Embryonic facial prominence (tissue), 1 donor: ENCODE measurements around the gene ATP6V0E1.

Experiments used
- DNase-seq: peaks from one replicate; pipeline ENCODE4 v3.0.0-alpha.2; 2016; ENCODE audit errors: extremely low spot score

The ATP6V0E1 gene

GRCh38 chr5:172983542-172984243 is at the start of gene ATP6V0E1:
ATP6V0E1 (plus strand) TSS chr5:172983771; CDS start chr5:172983861, 90 bp downstream.
- DNase-seq: peak; percentile 77

- no peak for DNase-seq
Observed at GRCh38 chr5:172935096-172935495, 48.5 kb upstream of the ATP6V0E1 start.

- DNase-seq: no peak
Observed at GRCh38 chr5:172936401-172936800, 47.2 kb upstream of the ATP6V0E1 start.

GRCh38 chr5:172939071-172939470 is 44.5 kb upstream of the ATP6V0E1 start:
- DNase-seq: no peak

DNA sequence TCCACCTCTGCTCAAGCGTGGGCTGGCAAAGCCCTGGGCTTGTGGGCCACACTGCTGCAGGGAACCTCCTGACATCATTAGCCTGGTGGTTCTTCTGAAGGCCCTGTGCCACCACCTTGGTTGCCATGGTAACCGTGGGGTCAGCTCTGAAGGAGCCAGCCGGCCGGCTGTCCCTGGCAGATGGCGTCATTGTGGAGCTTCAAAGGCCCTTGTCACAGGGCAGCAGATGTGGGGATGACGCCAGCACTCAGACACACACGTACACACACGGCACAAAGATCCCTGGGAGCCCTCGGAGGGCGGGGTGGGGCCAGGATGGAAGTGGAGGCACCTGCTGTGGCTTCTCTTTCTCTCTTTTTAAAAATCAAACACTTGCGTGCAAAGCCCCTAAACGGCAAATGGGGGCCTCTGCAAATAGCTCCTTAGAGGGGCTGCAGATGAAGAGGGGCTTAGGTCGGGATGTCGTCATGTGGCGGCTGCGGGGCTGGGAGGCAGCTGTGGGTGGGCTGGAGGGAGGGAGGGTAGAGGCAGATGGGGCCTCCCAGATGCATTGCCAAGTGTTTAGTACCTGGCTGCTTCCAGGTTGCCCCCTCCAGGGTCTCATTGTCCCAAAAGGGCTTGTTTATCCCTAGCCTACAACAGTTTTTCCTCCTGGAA is 43.8 kb upstream of the ATP6V0E1 start:
- no peak for DNase-seq

DNA sequence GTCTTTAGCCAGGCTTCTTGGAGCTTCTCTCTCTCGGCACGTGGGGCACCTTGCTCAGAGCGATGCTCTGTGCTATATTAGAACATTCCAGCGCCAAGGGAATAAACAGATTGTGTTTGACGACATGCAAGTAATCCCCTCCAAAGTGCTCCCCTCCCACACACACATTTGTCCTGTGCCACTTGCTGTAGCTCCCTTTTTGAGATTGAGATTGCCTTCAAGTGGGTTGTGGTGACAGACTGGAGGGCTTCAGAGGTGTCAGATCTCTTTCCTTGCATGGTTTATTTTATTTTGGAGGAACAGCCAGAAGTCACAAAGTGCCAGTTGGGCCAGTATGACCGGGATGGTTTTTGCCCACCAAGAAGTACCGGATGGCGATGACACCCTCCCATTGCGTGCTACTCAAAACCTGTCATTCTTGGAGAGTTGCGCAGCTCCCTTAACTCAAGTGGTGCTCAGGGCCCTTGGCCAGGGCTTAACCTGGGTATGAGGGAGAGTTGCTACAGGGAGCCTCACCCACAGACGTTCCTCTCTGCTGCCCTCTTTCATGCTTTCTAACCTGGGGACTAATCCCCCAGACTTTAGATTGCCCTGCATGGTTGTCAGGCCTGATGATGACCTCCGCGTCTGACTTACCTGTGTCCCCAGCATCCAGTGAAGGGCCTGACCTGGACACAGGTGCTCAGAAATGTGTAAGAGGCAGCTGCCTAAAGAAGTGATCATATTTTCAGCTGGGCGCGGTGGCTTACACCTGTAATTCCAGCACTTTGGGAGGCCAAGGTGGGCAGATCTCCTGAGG is 43.1 kb upstream of the ATP6V0E1 start:
- no peak for DNase-seq

GRCh38 chr5:172941067-172941516 is 42.5 kb upstream of the ATP6V0E1 start:
- no peak for DNase-seq

DNA sequence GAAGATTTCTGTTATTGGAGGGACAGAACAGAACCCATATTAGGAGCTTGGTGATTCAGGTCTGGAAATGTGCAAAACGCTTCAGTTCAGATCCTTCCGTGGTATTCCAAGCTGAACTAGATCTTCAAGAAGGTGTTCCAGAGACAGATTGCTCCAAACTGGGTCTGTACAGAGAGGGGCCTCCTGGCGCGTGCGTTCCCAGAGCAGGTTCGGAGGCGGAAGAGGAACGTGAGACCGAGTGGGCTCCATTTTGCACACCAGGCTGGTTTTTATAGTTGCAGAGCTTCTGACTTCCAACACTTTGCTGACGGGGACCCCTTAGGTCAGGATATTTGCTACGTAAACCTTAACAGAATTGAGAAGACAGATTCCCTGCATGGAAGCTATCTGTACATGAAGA is 41.0 kb upstream of the ATP6V0E1 start:
- no peak for DNase-seq

- DNase-seq: no peak
Observed at GRCh38 chr5:172943283-172943841, 40.2 kb upstream of the ATP6V0E1 start.

- DNase-seq: no peak
Observed at GRCh38 chr5:172943906-172944305, 39.7 kb upstream of the ATP6V0E1 start.

DNA sequence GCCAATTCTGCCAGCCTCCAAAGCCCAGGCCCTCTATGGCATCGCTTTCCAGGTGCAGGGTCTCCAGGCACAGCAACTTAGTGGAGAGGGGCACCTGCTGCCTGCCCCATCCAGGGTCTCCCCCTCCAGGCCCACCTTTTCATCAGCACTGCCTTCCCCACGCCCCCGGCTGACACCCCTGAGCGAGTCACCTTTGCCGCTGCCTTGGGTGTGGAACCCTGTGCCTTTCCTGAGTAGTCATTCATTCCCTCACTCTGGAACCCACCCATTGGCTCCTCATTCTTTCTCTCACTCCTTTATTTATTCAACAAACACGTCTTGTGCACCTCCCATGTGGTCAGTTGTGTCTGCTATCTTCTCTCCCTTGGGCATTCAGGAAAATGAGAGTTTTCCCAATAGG is 38.8 kb upstream of the ATP6V0E1 start:
- no peak for DNase-seq

DNA sequence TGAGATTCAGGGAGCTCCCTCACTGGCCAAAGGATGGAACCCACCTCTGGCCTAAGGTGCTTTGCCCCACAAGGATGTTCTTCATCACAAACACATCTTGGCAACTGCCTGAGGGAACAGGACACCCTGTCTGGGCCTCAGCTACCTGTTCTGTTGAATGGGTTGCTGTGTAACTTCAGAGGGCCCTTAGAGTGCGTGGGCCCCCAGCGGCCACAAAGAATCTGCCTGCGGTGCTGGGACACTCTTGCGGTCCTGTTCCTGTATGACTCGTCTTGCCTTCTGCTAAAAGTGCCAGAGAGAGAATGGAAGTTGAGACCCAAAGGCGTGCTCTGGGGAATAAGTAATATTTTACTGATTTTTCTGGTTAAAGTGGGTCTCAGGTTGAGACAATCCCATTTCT is 38.4 kb upstream of the ATP6V0E1 start:
- DNase-seq: no peak

DNA sequence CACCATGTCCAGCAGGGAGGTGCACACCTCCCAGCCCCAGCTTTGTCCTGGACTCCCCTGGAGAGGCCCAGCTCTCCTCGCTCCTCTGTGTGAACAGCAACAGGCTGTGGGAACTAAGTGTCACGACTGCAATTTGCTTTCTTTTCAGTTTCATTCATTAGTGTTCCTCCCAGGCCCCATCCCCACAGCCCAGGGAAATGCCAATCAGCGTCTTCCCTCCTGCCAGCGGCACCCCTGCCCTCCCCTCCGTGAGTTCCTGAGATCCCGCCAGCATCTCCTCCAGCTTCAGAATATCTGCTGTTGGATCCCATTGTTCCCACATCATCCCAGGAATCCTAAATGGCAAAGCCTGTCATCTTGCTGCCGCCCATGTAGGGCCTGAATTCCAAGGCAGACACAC is 37.4 kb upstream of the ATP6V0E1 start:
- DNase-seq: no peak

GRCh38 chr5:172949426-172949825 is 34.1 kb upstream of the ATP6V0E1 start:
- no peak for DNase-seq

DNA sequence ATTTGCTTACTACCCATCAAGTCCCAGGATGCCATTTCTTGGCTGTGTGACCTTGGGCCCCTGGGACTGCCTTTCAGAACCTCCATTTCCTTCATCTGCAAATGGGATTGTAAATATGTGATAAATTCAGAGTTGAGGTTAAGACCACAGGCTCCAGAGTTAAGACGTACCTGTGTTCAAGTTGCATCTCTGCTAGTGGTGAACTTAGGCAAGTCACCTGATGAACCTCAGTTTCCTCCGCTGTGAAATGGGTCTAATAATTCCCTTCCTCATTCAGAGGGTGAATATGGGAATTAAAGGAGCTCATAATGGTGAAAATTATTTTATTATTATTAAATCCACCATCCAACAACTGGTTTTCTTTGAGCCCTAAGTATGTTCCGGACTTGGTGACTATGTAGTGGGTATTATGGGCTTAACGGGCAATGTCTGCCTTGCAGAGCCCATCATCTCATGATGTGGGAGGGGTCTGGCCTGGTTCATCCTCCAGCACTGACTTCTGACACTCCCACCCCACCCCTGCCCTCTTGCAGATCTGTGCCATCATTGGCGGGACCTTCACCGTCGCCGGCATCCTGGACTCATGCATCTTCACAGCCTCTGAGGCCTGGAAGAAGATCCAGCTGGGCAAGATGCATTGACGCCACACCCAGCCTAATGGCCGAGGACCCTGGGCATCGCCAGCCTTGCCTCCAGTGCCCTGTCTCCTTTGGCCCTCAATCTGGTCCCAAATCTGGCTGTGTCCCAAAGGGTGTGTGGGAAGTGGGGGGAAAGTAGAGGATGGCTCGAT is 33.2 kb upstream of the ATP6V0E1 start:
- DNase-seq: no peak

DNA sequence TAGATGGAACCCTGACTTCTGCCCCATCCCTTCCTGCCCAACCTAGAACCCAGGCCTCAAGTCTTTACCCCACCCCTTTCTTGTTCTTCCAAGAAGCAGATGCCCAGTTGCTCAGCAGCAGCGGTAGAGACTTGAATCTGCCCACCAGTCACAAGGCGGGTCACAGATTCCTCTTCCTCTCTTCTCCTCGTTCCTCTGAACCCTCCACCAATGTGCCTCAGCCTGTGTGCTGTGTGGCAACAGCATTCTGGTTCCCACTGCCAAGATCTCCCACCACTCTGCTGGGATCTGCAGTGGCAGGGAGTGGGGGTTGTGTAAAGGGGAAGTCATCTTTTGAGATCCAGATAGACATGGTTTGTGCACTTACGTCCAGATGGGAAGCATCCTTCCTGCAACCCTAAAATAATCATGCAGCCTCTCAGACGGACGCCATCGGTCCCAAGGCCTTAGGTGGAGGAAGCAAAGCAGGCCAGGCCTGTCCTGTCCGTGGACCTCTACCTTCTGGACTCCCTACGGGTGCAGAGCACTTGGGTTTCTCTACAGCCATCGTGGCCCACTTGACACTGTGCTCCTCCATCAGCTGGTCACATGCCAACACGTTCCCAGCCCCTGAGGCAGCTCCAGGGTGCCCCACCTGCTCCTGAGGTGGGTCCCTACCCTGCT is 32.1 kb upstream of the ATP6V0E1 start:
- DNase-seq: no peak

DNA sequence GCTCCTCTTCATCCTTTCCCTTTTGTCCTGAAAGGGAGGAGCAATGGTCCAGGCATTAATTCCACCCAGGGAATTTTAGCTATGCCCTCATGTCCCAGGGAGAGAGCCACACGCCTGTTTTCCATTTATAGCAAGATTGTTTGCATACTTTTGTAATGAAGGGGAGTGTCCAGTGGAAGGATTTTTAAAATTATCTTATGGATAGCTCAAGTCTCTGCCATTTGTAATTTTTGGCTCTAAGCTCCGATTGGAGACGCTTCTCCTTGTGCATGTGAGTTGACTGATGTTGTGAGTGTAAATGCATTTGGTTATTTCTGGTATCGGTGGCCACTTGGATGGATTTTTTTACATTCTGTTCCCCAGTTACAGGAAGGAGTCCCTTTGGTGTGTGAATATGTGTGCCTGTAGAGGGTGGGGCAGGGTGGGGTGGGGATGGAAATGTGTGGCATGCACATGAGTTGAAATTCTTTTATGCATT is 31.5 kb upstream of the ATP6V0E1 start:
- DNase-seq: no peak

GRCh38 chr5:172953776-172954675 is 29.5 kb upstream of the ATP6V0E1 start:
- DNase-seq: no peak

DNA sequence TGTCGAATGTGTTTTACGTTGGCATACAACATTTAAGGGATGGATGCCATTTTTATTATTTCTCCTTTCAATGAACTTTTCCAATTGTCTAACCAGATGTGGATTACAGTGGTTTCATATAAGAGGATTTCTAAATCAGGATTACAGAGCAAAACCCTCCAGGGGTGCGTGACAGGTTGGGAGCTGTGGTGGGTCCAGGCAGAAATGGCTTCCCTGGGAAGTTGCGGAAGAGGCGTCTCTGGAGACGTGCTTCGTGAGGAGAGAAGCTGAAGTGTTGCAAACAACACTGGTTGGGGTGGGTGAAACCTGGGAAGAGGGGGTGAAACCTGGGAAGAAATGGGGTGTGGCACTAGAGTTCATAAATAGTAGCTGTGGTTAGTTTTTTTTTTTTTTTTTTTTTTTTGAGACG is 28.8 kb upstream of the ATP6V0E1 start:
- DNase-seq: no peak

- no peak for DNase-seq
Observed at GRCh38 chr5:172956228-172956627, 27.3 kb upstream of the ATP6V0E1 start.
